GM13977 (cell line): ENCODE data around the gene CABLES2.

Experiments used
- DNase-seq: peaks from one replicate; pipeline ENCODE4 v3.0.0; 2012; ENCODE audit warnings: low spot score
- in situ Hi-C: fragments of 300-500 bp; cut with MboI; formaldehyde crosslinking; loops from one replicate; pipeline ENCODE4 v1.12.0; 2022; ENCODE audit warnings: low sequenced_read_pairs, low pct_unique_long_range_greater_than_20kb, mixed read lengths, inconsistent platforms; ENCODE audit not compliant: unreplicated experiment
- TF ChIP-seq, protein P1 (sequence below): IDR thresholded peaks from 2 replicates; pipeline ENCODE4 v1.5.1; 2012; ENCODE audit warnings: mild to moderate bottlenecking, control low read depth; ENCODE audit not compliant: insufficient read depth; ENCODE audit errors: extremely low read depth, missing control alignments

Gene CABLES2

DNA sequence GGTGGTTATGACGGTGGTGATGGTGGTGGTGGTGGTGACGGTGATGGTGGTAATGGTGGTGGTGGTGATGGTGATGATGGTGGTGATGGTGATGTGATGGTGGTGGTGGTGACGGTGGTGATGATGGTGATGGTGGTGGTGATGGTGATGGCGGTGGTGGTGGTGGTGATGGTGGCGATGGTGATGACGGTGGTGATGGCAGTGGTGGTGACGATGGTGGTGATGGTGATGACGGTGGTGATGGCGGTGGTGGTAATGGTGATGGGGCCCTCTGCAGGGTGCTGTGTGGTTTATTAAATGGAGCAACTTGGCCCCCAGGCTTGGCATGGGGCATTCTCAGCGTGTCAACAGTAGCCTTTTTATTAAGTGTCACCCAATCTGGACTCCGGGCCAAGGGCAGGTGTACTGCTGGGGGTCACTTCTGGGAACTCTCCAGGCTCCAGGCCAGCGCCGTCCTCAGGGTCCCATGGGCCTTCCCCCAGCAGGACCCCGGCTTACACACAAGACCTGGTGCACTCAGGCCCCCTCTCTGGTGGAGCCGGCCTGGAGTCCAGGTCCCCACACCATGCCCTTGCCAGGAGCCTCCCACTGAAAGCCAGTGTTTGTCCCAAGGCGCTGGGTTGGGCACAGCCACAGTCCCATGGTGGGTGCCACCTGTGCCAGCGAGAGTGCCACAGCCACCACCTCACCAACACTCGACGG is 8.8 kb downstream of the CABLES2 start:
- no peak for DNase-seq
- TF ChIP-seq, protein P1, sequence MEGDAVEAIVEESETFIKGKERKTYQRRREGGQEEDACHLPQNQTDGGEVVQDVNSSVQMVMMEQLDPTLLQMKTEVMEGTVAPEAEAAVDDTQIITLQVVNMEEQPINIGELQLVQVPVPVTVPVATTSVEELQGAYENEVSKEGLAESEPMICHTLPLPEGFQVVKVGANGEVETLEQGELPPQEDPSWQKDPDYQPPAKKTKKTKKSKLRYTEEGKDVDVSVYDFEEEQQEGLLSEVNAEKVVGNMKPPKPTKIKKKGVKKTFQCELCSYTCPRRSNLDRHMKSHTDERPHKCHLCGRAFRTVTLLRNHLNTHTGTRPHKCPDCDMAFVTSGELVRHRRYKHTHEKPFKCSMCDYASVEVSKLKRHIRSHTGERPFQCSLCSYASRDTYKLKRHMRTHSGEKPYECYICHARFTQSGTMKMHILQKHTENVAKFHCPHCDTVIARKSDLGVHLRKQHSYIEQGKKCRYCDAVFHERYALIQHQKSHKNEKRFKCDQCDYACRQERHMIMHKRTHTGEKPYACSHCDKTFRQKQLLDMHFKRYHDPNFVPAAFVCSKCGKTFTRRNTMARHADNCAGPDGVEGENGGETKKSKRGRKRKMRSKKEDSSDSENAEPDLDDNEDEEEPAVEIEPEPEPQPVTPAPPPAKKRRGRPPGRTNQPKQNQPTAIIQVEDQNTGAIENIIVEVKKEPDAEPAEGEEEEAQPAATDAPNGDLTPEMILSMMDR, result no peak
- in situ Hi-C loops, result no loop called here

DNA sequence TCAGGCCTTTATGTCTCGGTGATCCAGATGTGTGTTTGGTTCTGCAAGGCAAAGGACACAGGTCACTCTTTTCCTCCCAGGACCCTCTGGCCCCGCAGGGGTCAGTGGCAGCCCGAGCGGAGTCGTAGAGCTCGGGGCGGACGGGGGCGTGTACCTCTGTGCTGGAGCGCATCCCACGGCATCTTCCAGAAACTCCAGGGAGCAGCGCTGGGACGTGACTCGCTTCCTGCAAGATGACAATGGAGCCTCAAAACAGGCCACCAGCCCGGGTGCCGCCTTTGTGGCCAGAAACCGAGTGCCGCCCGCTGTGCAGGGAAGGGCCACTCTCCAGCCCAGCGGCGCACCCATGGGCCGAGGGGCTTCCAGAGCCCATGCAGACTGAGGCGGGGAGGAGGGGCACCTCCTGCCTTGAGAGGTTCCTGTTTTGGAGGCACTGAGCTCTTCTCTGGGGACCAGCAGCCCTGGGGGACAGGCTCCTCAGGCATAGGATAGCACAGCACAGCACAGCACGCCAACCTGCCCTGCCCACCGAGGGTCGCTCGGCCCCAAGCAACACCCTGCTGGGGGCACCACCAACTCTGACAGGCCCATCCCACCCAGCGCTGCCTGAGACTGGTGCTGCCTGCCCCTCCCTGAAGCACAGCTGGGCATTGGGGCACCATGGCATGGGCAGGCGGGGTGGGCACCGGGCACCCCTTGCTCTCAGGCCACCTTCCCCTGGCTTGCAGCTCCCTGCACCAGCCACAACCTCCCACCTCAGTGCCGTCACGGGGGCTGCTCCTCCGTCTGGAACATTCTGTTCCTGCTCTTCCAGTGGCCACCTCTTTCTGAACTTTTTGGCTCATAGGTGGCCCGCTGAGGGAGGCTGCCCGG is 10.5 kb downstream of the CABLES2 start:
- TF ChIP-seq, protein P1, result no peak
- in situ Hi-C loops, result no loop called here
- DNase-seq, result no peak

DNA sequence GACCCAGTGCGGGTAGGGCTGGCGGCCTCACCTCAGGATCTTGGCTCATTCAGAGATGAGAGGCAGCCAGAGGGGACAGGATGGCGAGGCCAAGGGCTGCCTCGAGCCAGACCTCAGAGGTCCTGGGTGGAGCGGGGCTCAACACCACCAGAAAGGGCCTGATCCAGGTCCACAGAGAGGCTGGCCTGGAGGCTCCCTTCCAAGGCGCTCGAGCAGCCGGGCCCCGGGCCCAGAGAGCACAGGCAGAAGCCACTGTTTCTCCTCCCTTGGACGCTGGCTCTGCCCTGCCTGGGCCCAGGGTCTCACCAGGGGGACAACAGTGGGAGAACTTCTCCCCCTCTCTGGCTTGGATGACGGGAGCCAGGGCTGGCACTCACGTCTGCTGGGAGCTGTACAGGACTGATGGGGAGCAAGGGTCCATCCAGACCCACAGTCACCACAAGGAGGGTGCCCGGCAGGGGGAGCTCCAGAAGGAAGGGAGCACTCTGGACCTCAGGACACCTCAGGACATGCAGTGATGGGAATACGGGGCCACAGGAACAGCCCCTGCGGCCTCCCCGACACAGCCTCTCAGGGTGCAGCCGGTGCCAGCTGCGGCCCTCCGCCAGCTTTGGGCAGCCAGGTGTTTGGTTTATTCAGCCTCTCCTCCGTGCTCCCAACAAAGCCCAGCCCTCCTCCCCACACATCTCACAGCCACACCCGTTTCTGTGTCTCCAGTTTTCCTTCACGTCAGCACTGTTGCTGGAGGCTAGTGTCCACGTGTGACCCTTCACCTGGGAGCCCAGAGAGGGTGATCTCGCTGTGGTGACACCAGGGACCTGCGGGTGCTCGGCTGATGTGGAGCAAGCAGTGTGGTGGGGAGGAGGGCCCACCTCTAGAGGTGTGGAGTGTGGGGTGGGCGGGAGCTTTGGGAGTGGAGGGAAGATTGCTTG is 11.5 kb downstream of the CABLES2 start:
- DNase-seq, result no peak
- in situ Hi-C loops, result no loop called here
- TF ChIP-seq, protein P1, result no peak

DNA sequence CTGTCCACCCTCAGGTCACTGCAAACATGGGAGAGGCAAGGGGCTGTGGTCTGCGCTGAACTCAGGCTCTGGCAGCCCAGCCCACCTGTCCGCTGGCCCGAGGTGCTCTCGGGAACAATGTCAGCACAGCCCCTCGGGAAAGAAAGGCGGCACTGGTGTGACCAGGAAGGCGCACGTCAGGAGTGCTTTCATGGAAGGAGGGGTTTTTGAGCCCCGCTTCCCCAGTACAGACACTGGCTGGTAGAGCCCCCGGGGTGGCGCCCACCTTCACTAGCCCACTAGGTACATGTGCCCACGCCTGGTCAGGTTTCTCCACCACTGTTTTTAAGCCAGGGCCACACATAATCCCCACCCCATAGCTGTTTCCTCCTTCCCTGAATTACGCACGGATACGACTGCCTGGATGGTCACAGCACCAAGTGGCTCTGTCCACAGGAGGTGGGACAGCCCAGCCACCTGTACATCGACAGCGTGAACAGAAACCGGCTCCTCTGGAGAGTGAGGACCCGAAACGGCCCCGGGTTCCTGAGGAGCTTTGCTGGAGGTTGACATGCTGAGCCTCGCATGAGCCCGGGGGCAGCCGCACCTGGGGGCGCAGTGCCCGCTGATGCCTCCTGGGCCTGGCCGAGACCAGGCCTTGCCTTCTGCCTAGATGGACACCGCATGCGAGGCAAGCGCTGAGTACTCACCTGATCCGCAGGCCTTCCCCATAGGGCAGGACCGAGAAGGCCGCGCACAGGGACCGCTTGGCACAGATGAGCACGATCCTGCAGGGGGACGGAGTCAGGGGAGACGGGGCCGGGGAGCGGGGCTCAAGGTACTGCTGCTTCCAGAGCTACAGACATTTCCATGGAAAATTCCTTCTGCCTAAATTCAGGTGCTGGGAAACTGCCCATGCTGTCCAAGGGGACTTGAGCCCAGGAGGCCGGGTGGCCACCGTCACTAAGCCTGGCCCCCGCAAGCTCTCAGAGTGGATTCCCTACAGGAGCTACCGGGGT is 12.5 kb downstream of the CABLES2 start:
- DNase-seq, result no peak
- in situ Hi-C loops, result no loop called here
- TF ChIP-seq, protein P1, result no peak

DNA sequence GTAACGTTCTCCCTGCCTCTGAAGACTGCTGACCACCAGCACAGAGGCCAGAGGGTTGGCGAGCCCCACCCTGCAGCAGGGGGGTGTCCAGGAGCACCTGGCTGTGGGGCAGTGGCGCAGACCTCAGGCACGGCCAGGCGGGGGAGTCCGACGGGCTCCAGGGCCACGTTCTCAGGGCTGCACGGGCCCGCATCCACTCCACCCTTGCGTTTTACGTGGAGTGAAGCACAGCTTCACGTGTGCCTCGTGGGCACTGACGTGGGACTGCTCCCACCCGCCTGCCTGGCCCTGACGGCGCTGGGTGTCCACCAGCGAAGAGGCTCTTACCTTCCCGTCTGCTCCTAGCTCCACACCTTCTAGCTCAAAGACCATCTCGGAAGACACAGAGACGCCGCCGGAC is 13.3 kb downstream of the CABLES2 start:
- in situ Hi-C loops, result no loop called here
- no peak for DNase-seq
- TF ChIP-seq, protein P1, result no peak
